CD4-positive, alpha-beta T cell treated with Interferon gamma for 1 hour (primary cell): ENCODE data around the gene PTPRA.
"Not testable (repeated sequence)": the region's sequence is repeated elsewhere in the genome, so short reads cannot be mapped to it uniquely, and the experiment has no call there.

Experiments used
- DNase-seq: peaks from one replicate; pipeline ENCODE4 v3.0.0-alpha.2; 2020

PTPRA gene

GRCh38 chr20:3045816-3046676 lies 172.8 kb downstream of the PTPRA start, which contains the start of gene MRPS26:
MRPS26 (plus strand) TSS chr20:3046052; CDS start chr20:3046069, 17 bp downstream.
- peak; percentile 66 for DNase-seq

DNA sequence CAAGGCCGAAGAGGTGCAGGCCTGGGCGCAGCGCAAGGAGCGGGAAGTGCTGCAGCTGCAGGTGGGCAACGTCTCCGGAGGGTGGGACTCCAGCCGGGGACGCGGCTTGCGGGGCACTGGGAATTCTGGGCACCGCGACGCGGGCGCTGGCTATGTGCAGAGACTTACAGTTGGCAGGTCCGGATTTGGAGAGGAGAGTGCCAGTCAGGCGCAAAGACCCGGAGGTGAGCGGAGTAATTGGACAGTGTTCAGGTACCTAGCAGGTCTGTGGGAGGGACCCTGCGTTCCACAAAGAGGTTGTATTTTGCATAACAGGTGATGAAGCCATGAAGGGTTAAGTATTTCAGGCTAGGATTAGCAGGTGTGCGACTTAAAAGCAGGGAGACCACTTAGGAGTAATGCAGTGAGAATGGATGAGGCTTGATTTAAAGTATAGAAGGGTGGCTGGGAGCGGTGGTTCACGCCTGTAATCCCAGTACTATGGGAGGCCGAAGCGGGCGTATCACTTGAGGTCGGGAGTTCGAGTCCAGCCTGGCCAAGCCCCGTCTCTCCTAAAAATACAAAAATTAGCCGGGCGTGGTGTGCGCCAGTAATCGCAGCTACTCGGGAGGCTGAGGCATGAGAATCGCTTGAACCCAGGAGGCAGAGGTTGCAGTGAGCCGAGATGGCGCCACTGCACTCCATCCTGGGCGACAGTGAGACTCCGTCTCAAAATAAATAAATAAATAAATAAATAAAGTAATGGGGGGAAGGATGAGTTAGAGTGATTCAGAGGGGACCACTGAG lies 173.6 kb downstream of the PTPRA start:
- no peak for DNase-seq

DNA sequence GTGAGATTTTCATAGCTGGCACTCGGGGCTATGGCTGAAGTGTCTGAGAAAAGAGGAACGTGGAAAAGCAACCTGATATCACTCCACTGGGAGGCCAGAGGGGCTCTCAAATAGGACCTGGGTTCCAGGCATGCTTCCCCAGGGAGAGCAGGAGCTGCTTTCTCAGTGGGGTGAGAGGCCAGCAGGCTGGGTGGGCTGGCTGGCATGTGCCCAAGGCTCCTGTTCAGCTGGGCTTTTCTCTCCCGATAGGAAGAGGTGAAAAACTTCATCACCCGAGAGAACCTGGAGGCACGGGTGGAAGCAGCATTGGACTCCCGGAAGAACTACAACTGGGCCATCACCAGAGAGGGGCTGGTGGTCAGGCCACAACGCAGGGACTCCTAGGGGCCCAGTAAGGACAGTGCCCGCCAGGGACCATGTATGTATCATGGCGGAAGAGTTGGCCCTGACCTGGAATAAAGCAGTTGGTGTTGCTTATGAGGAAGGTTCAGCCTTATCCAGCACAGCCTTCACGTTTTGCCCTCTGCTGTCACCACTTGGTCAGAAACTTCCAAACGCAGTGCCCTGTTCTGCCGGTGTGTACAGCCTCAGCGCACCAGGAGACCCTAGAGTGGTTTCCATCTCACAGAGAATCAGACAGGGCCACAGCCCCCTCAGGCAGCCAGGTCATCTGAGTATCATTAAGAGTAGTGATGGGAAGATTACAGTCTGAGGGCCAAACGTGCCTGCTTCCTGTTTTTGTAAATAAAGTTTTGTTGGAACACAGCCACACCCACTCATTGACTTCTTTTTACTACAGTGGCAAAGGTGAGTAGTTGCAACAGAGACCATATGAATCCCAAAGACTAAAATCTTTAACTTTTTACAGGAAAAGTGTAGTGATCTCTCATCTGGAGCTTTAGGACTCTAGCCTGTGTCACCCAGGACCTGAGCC lies 174.5 kb downstream of the PTPRA start:
- no peak for DNase-seq

DNA sequence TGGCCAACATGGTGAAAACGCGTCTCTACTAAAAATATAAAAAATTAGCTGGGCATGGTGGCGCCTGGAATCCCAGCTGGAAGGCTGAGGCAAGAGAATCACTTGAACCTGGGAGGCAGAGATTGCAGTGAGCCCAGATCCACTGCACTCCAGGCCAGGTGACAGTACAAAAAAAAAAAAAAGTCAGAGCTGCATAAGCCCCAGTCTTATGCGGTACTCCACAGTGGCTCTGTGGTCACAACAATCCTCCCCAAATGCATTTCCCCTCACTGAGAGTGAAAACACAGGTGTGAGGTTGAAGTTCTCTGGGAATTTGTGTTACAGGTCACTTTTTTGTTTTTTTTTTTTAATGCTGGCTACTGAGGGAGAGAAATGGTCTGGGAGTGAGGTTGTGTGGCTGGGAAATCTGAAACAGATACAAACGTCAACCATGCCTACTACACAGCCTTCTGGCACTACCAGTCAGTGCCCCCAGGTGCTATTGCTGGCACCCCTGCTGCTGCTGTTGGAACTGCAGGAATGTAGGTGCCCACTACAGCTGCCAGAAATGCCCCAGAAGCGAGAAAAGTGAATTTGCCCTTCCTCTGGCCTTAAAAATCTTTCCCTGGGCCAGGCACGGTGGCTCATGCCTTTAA lies 178.2 kb downstream of the PTPRA start:
- no peak for DNase-seq

DNA sequence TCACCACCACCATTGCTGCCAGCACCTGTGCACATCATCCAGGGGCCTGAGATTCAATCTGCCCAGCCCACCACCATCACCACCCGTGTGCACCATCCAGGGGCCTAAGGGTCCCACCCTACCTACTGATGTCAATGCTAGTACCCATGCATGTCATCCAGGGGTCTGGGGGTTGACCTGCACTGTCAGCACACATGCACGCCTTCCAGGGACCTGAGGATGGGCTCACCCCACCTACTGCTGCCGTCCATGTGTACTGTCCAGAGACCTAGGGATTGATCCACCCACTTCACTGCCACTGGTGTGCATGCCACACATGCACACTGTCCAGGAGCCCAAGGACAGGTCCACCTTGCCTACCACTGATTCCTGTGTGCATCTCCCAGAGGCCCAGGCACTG lies 186.2 kb downstream of the PTPRA start:
- no peak for DNase-seq

- DNase-seq: not testable (repeated sequence)
Observed at GRCh38 chr20:3064119-3064518, 190.8 kb downstream of the PTPRA start.

DNA sequence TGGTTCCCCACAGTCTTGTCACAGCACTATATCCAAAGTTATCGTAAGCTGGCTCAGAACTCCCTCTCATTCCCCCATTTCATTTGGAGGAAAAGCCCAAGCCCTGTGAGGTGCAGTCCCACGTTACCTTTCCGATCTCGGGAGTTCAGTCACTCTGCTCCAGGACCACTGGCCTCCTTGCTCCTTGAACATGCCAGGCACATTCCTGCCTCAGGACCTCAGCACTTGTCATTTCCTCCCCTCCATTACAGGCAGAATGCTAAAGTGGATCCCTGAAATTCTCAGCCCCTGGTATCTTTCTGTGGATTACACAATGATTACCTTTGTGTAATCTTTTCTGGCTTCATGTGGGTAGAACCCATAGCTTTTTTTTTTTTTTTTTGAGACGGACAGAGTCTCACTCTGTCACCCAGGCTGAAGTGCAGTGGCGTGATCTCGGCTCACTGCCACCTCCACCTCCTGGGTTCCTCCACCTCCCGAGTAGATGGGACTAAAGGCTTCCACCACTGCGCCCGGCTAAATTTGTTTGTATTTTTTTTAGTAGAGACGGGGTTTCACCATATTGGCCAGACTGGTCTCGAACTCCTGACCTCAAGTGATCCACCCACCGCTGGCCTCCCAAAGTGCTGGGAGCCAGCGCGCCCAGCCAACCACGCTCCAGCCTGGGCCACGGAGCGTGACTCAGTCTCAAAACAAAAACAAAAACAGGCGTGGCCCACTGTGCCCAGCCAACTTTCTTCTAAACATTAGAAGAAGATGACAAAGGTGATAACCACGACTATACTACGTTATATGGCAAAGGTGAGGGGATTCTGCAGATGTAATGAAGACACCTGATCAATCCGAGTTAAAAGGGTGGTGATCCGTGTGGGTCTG lies 194.1 kb downstream of the PTPRA start:
- DNase-seq: no peak

GRCh38 chr20:3068075-3068474 lies 194.8 kb downstream of the PTPRA start:
- no peak for DNase-seq

DNA sequence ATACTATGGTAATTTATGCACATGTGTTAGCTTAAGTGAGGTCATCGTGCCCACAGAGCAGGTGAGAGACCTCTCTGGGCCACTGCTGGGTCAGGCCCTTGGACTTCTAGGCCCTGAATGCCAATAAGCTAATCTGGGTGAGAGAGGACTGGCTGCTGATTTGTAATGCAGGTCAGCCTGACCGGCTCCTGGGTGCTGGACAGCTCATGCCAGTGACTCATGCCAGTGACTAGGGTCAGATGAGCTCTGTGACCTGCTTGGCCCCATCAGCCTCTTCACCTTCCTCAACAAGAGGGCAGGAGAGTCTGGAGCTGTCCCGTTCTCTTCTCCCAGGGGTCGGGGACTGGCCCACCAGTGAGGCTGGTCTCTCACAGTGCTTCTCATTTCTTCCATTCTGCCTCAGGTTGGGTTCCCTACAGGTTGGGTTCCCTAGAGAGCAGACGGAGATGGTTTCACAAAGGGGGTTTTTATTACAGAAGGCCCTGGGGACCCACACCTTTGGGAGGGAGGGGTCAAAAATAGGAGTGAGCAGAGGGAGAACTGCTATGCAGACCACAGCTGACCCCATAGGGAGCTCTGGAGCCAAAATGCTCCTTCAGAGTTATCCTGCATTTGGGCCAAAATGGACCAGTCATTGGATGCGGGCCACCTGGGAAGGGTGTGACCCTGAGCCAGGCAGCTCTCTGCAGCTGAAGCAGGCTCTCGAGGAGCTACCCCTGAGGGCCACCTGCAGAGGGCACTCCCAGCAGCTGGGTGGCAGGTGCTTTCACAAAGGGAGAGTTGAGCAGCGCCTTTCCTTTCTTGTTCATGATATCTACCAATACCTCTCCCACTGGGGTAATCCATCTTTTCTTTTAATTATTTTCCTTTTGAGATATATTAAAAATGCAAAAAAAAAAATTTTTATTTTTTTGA lies 196.0 kb downstream of the PTPRA start:
- peak; percentile 38 for DNase-seq

GRCh38 chr20:3070725-3071124 lies 197.4 kb downstream of the PTPRA start:
- no peak for DNase-seq

DNA sequence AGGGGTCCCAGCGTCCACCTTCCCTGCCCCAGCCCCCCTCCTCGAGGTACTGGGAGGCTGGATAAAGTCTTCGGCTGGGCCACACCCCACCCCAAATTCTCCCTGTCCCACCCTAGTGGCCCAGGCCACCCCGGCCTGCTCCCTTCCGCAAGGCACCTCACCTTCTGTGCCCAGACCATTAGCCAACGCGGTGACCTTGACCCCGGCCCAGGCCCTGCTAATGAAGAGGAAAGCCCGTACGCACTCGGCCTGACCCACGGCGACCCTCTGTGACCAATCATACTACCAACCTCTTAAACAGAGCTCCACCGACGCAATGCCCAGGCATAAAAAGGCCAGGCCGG lies 198.0 kb downstream of the PTPRA start:
- no peak for DNase-seq

GRCh38 chr20:3071610-3072529 lies 198.6 kb downstream of the PTPRA start, which contains the start of gene OXT:
OXT (plus strand) TSS chr20:3071620; CDS start chr20:3071656, 36 bp downstream.
- DNase-seq: peak; percentile 78

DNA sequence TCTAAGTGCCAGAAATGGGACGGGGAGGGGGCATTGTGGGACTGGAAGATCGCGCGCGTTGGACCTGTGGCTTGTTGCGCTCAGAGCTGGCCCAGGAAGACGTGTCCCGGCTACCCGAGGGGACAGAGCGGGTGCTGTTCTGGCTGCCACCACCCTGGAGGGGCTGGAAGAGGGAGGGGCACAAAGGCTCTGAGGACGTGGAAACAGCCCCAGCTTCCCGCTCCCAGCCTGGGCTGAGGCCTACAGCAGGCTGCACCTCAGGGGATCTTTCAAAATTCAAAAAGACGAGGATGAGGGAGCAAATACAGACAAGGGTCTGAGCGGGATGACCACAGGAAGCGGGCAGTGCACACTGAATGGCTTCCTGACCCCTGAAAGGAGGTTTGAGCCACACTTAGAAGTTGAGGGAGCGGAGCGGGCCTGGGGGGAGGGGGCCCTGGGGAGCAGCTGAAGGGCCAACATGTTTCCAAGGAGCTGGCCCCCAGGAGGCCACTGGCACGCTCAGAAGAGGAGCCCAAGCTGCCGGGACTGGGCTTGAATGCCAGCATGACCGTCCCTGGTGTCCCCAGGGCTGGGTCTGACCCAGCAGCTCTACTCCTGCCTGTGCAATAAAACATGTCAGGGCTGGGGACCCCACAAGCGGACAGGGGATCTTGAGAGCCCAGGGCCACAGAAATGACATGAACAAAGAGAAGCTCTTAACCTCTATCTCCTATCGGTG lies 199.4 kb downstream of the PTPRA start:
- DNase-seq: no peak

DNA sequence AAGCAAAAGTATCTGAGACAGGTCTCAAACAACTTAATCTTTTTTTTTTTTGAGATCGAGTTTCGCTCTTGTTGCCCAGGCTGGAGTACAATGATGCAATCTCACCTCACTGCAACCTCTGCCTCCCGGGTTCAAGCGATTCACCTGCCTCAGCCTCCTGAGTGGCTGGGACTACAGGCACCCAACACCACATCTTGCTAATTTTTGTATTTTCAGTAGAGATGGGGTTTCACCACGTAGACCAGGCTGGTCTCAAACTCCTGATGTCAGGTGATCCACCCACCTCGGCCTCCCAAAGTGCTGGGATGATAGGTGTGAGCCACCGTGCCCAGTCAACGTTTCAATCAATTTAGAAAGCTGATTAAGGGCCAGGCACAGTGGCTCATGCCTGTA lies 200.0 kb downstream of the PTPRA start:
- not testable (repeated sequence) for DNase-seq

- no peak for DNase-seq
Observed at GRCh38 chr20:3074812-3075211, 201.5 kb downstream of the PTPRA start.

DNA sequence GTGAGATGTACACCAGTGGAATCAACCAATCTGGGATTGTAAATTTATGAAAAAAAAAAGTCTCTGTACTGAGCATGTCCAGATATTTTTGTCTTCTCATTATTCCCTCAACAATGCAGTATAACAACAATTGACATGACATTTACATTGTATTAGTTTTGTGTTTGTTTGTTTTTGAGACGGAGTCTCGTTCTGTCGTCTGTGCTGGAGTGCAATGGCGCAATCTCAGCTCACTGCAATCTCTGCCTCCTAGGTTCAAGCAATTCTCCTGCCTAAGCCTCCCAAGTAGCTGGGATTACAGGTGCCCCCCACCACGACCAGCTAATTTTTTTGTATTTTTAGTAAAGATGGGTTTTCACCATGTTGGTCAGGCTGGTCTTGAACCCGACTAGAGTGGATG lies 202.0 kb downstream of the PTPRA start:
- not testable (repeated sequence) for DNase-seq

GRCh38 chr20:3077618-3078134 lies 204.4 kb downstream of the PTPRA start:
- DNase-seq: no peak

GRCh38 chr20:3080939-3081388 lies 207.7 kb downstream of the PTPRA start:
- no peak for DNase-seq
